ENCODE data around the gene VSIG10. TPM values are rescaled to one million over a fixed set of nuclear protein-coding genes. Genes with fewer than 3 reads are reported as not detected.
A peak's percentile ranks its signal among the peaks of the same experiment; 100 is the strongest.

Gene VSIG10
- total and polyA plus RNA-seq, 2 experiments from 2014 or later: 12.0 to 21.0 TPM

- no peaks in the 10 kb centered on the region for H4K20me1 ChIP-seq (ENCODE audit: insufficient read depth, poor library complexity, severe bottlenecking)
- no peak overlapping the region for H3K27ac ChIP-seq
- no peak overlapping the region for H2AFZ ChIP-seq
- H3K4me2 ChIP-seq: no peak overlapping the region
- H3K36me3 ChIP-seq (replicated peaks; ENCODE audit: insufficient read depth, low read depth): no peaks in the 10 kb centered on the region
- TF ChIP-seq EZH2 (IDR thresholded peaks at IDR 0.05; ENCODE audit: borderline replicate concordance): no peak
- no peak for TF ChIP-seq EZH2phosphoT487 (IDR thresholded peaks at IDR 0.05; ENCODE audit: low read depth, severe bottlenecking, unreplicated experiment)
- no peak for TF ChIP-seq CTCF (IDR thresholded peaks at IDR 0.05; ENCODE audit: poor library complexity)
- no peaks in the 10 kb centered on the region for H3K9me2 ChIP-seq (replicated peaks; ENCODE audit: insufficient read depth)
- no peak for DNase-seq (ENCODE audit: low spot score)
- H3K27me3 ChIP-seq: no peaks in the 10 kb centered on the region
- no peaks in the 10 kb centered on the region for H3K79me2 ChIP-seq
- no peaks in the 10 kb centered on the region for H3K4me1 ChIP-seq (ENCODE audit: insufficient read depth)
- no peaks in the 10 kb centered on the region for H3K9me3 ChIP-seq (ENCODE audit: low read depth)
- WGBS (ENCODE audit: low lambda C conversion rate, missing lambda C conversion rate): 96% methylated on average over 11 of the region's 11 CpGs
- no peak overlapping the region for H3K4me3 ChIP-seq
Observed at GRCh38 chr12:118036672-118037411, 67.0 kb downstream of the VSIG10 start.

- Histone ChIP-seq H3K9me2 (replicated peaks; ENCODE audit: insufficient read depth) (no peaks in the 10 kb centered on the region), H3K27me3 (no peaks in the 10 kb centered on the region), H4K20me1 (ENCODE audit: insufficient read depth, poor library complexity, severe bottlenecking) (no peaks in the 10 kb centered on the region), H3K4me1 (ENCODE audit: insufficient read depth) (no peaks in the 10 kb centered on the region), H3K4me2 (no peak overlapping the region), H3K79me2 (no peaks in the 10 kb centered on the region), H3K27ac (no peak overlapping the region), H3K36me3 (replicated peaks; ENCODE audit: insufficient read depth, low read depth) (no peaks in the 10 kb centered on the region), H2AFZ (no peak overlapping the region), H3K4me3 (no peak overlapping the region), H3K9me3 (ENCODE audit: low read depth) (no peaks in the 10 kb centered on the region)
- 87% methylated on average over 9 of the region's 9 CpGs for WGBS (ENCODE audit: low lambda C conversion rate, missing lambda C conversion rate)
- DNase-seq (ENCODE audit: low spot score): no peak
- no peak for TF ChIP-seq EZH2 (IDR thresholded peaks at IDR 0.05; ENCODE audit: borderline replicate concordance)
- TF ChIP-seq EZH2phosphoT487 (IDR thresholded peaks at IDR 0.05; ENCODE audit: low read depth, severe bottlenecking, unreplicated experiment): no peak
Observed at GRCh38 chr12:118035190-118036041, 68.4 kb downstream of the VSIG10 start.

DNA sequence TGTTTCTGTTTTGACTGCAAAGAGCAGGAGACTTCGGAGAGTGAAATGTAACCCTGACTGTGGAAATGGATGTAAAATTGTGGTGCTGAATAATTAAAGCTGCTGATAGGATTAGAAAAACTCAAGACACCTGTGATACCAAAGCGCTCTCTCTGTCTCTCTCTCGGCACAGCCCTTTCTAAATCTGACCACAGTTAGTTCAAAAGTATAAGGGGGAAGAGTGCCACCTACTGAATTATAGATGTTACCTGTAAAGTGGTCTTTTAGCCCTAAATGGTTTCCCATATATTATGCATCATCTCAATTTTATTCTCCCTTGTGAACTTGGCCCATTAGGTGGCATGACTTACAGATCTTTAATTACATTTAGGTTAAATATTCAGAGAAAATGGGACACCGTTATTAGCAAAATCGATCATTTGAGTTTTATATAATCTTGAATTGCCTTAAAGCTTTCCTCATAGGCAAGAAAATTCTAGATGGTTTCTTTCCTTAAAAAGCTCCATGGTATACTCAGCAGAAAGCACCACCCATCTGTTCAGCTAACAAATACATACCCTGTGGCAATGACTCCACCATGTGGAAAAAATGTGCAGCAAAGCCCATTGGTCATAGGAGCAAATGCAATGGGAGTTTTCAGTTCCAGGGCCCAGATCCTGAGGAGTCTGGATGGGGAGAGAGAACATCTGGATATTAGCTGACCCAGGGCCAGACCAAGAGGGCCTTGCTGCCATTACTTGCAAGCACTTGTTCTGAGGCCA is 69.2 kb downstream of the VSIG10 start:
- no peak overlapping the region for H2AFZ ChIP-seq
- no peaks in the 10 kb centered on the region for H4K20me1 ChIP-seq (ENCODE audit: insufficient read depth, poor library complexity, severe bottlenecking)
- H3K9me3 ChIP-seq (ENCODE audit: low read depth): no peaks in the 10 kb centered on the region
- peak; percentile 62 for DNase-seq (ENCODE audit: low spot score)
- TF ChIP-seq EZH2phosphoT487 (IDR thresholded peaks at IDR 0.05; ENCODE audit: low read depth, severe bottlenecking, unreplicated experiment): no peak
- peak; percentile 46 for TF ChIP-seq CTCF (IDR thresholded peaks at IDR 0.05; ENCODE audit: poor library complexity)
- 96% methylated on average over 5 of the region's 5 CpGs for WGBS (ENCODE audit: low lambda C conversion rate, missing lambda C conversion rate)
- no peaks in the 10 kb centered on the region for H3K9me2 ChIP-seq (replicated peaks; ENCODE audit: insufficient read depth)
- H3K4me2 ChIP-seq: no peak overlapping the region
- H3K27me3 ChIP-seq: no peaks in the 10 kb centered on the region
- no peaks in the 10 kb centered on the region for H3K4me1 ChIP-seq (ENCODE audit: insufficient read depth)
- no peak overlapping the region for H3K4me3 ChIP-seq
- H3K36me3 ChIP-seq (replicated peaks; ENCODE audit: insufficient read depth, low read depth): no peaks in the 10 kb centered on the region
- H3K27ac ChIP-seq: no peak overlapping the region
- H3K79me2 ChIP-seq: no peaks in the 10 kb centered on the region
